Heart left ventricle (tissue), 16 donors: ENCODE data around the gene SLC22A13. TPM values are rescaled to one million over a fixed set of nuclear protein-coding genes. Genes with fewer than 3 reads are reported as not detected.

Experiments
- ATAC-seq, 4 donors: fragments of 200-7000 bp; cut with Tn5 transposase; one replicate each; pipeline ENCODE4 v1.9.1; 2020 to 2022; ENCODE audit warnings: moderate library complexity in 4 of 4, mild to moderate bottlenecking in 3 of 4, moderate number of reproducible peaks in 1 of 4
- DNase-seq, 5 donors: peaks; one replicate each; pipeline ENCODE4 v3.0.0-alpha.2; 2020
- H3K27ac ChIP-seq, 12 donors: fragments of 200-600 bp; sonication (generic) in 4 of 12; one replicate each; pipeline versions ENCODE4 v1.5.0 to v1.8.0; 2016 to 2022; ENCODE audit warnings: mild to moderate bottlenecking in 2 of 12
- H3K27me3 ChIP-seq, 9 donors: fragments of 200-600 bp; sonication (generic) in 2 of 9; one replicate each; pipeline versions ENCODE4 v1.5.1 to v1.8.0; 2016 to 2022; ENCODE audit warnings: mild to moderate bottlenecking in 3 of 9
- H3K36me3 ChIP-seq, 9 donors: fragments of 200-600 bp; sonication (generic) in 2 of 9; one replicate each; pipeline versions ENCODE4 v1.5.0 to v1.8.0; 2018 to 2022; ENCODE audit warnings: mild to moderate bottlenecking in 2 of 9
- H3K4me1 ChIP-seq, 12 donors: fragments of 200-600 bp; sonication (generic) in 4 of 12; one replicate each; pipeline versions ENCODE4 v1.5.0 to v1.8.0; 2016 to 2022; ENCODE audit warnings: mild to moderate bottlenecking in 3 of 12
- H3K4me3 ChIP-seq, 12 donors: fragments of 200-600 bp; sonication (generic) in 4 of 12; one replicate each; pipeline versions ENCODE4 v1.5.0 to v1.8.0; 2017 to 2022; ENCODE audit warnings: mild to moderate bottlenecking in 9 of 12, moderate library complexity in 4 of 12
- H3K9me3 ChIP-seq, 12 donors: fragments of 200-600 bp; sonication (generic) in 4 of 12; one replicate each; pipeline versions ENCODE4 v1.5.0 to v1.8.0; 2016 to 2022; ENCODE audit warnings: mild to moderate bottlenecking in 1 of 12
- CTCF ChIP-seq, 12 donors: fragments of 200-600 bp; sonication (generic) in 4 of 12; IDR thresholded peaks; one replicate each; pipeline versions ENCODE4 v1.5.0 to v1.8.0; 2018 to 2022; ENCODE audit warnings: antibody characterized with exemption in 12 of 12, mild to moderate bottlenecking in 5 of 12
- POLR2A ChIP-seq, 2 donors: fragments of 450-650 bp; IDR thresholded peaks; one replicate each; pipeline ENCODE4 v1.6.1; 2017; ENCODE audit warnings: antibody characterized with exemption in 2 of 2, mild to moderate bottlenecking in 2 of 2, moderate library complexity in 2 of 2
- WGBS, 4 donors: extraction: QIAGEN DNeasy Blood & Tissue Kit in 2 of 4; methylation state at CpG; one replicate each; pipeline versions ENCODE4 v1.1.5 to v1.1.7; 2013 to 2018; 5-methylcytosine and 5-hydroxymethylcytosine counted together
- intact Hi-C, 10 donors: fragments of 100-400 bp; cut with DNase I; formaldehyde crosslinking; loops; one replicate each; pipeline versions ENCODE4 v1.11.1 to v1.14.2; 2022
- polyA plus RNA-seq, 2 donors: library from polyadenylated mRNA; stranded (reverse); fragments of 200-250 nt; gene quantifications; one replicate each; pipeline ENCODE4 v1.2.3, GENCODE V29; 2013
- total RNA-seq, 9 donors: library from RNA; depleted of rRNA in 2 of 9; stranded (reverse); fragments of >200 nt in 2 of 9; fragmentation: NEBNext Ultra II Directional in 3 of 9; extraction: Animal tissue kit (Norgen Biotek cat#: 25700) in 3 of 9; gene quantifications; one replicate each; pipeline versions ENCODE4 v1.1.0 to v1.2.4, GENCODE V29; 2016 to 2023
- donor health status: ischemic (EF 13 %, LVEDD 7.1; RV severe dilation, severe dysfunction).
- donor health status: healthy with polysubstance abuse.
- donor health status: DM: no; HTN: yes; CAD: no.
- donor health status: DM: no; HTN: no; CAD: no.
- donor health status: ischemic (EF 25% LVEDD 6.9; RV normal size, moderate dysfunction).
- donor health status: ischemic (EF 25% LVEDD 5.7; RV mildly dilated, moderate dysfunction).
- donor health status: healthy.
- donor health status: DM: yes; HTN: yes; CAD: no.
- donor health status: ischemic (EF 35%, LVEDD 5.7; RV mildly dilated, moderate dysfunction).
- donor health status: nonischemic (EF 11% LVEDD 7.7; RV severe dilation, severe dysfunction).
- donor health status: DM: yes; HTN: yes; CAD: no.
- donor health status: PGD.
- donor health status: ischemic (EF 29% LVEDD 5.4; RV normal size, mild dysfunction).
- donor health status: nonischemic (EF 23%, LVEDD 6.1; RV moderate dilation, normal function).

SLC22A13 gene
- total and polyA plus RNA-seq, 11 donors = 0.07 to 0.24 (median 0.13) TPM; not detected in 5

DNA sequence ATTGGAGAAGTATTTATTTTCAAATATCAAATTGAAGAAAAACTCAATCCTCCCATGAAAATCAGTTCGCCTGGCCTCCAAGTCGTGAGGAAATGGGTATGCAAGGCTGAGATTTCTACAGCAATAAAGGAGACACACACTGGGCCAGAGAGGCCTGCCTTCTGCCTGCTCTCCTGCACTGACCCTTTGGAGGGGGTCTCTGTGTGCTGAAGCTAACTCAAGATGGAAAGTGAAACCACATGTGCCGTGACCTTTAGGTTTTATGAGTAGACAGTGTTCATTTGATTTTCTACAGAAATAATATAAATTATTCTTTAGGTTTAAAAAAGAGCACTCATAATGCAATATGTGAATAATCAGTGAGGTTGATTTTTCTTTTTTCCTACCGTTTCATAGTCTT lies 11.9 kb upstream of the SLC22A13 start:
- ATAC-seq = no peak
- no peaks in the 10 kb centered on the region for H3K4me1 ChIP-seq
- no peak overlapping the region for H3K4me3 ChIP-seq
- H3K27me3 ChIP-seq = no peaks in the 10 kb centered on the region
- H3K36me3 ChIP-seq = peaks cover 0 to 72% (median 58%) of the 10 kb centered on the region in 9 donors
- H3K27ac ChIP-seq = no peak overlapping the region
- TF ChIP-seq CTCF (IDR thresholded peaks at IDR 0.05) (no peak), POLR2A (IDR thresholded peaks at IDR 0.05) (no peak)
- intact Hi-C loops = loop anchor here in 2 of 10 donors (10.0 kb wide), 1 partner anchor 221 kb away; no protein-coding TSS in a partner anchor
- no peaks in the 10 kb centered on the region for H3K9me3 ChIP-seq
- 92 to 98% (median 97%) methylated on average over 4 of the region's 4 CpGs for WGBS, 4 donors
- DNase-seq = no peak

DNA sequence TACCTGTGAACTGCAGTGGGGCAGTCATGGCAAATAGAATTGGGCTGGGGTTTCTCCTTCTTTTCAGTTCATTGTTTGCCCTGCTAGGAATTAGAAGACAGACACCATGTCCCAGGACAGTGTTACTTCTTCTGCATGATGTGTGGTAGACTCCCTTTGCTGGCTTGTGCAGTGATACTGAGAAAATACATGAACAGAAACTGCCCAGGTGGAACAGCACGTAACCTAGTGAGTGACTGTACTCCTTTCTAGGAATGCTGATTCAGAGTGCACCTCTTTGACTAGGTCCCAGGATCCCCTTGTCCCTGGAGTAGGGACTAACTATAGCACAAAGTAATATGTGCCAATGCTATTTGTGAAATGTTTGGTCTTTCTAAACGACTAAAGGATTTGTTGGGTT lies 10.7 kb upstream of the SLC22A13 start:
- no peaks in the 10 kb centered on the region for H3K4me1 ChIP-seq
- H3K4me3 ChIP-seq = no peak overlapping the region
- ATAC-seq (no peak), DNase-seq (no peak)
- no peak overlapping the region for H3K27ac ChIP-seq
- WGBS, 4 donors = 72 to 93% (median 81%) methylated on average over 2 of the region's 2 CpGs
- no peaks in the 10 kb centered on the region for H3K27me3 ChIP-seq
- TF ChIP-seq POLR2A (IDR thresholded peaks at IDR 0.05) = no peak
- no peak for TF ChIP-seq CTCF (IDR thresholded peaks at IDR 0.05)
- no peaks in the 10 kb centered on the region for H3K9me3 ChIP-seq
- peaks cover 0 to 61% (median 47%) of the 10 kb centered on the region in 9 donors for H3K36me3 ChIP-seq
- intact Hi-C loops = loop anchor here in 2 of 10 donors (10.0 kb wide), 1 partner anchor 220 kb away; no protein-coding TSS in a partner anchor

GRCh38 chr3:38255627-38256026 lies 10.0 kb upstream of the SLC22A13 start:
- intact Hi-C loops = loop anchor here in 2 of 10 donors (10.0 kb wide), 1 partner anchor 219 kb away; no protein-coding TSS in a partner anchor
- WGBS, 4 donors = 68 to 82% (median 78%) methylated on average over 1 of the region's 1 CpG
- Histone ChIP-seq H3K27ac (no peak overlapping the region), H3K4me1 (no peaks in the 10 kb centered on the region), H3K9me3 (no peaks in the 10 kb centered on the region), H3K4me3 (no peak overlapping the region), H3K36me3 (peaks cover 0 to 53% (median 40%) of the 10 kb centered on the region in 9 donors), H3K27me3 (no peaks in the 10 kb centered on the region)
- no peak for ATAC-seq
- no peak for DNase-seq
- no peak for TF ChIP-seq POLR2A (IDR thresholded peaks at IDR 0.05)
- TF ChIP-seq CTCF (IDR thresholded peaks at IDR 0.05) = no peak

GRCh38 chr3:38257583-38257982 lies 8.0 kb upstream of the SLC22A13 start:
- H3K27me3 ChIP-seq = no peaks in the 10 kb centered on the region
- DNase-seq (no peak), ATAC-seq (no peak)
- 82 to 96% (median 87%) methylated on average over 1 of the region's 1 CpG for WGBS, 4 donors
- no peaks in the 10 kb centered on the region for H3K4me1 ChIP-seq
- no peak overlapping the region for H3K27ac ChIP-seq
- intact Hi-C loops = loop anchor here in 2 of 10 donors (10.0 kb wide), 1 partner anchor 217 kb away; no protein-coding TSS in a partner anchor
- TF ChIP-seq CTCF (IDR thresholded peaks at IDR 0.05) = no peak
- no peak for TF ChIP-seq POLR2A (IDR thresholded peaks at IDR 0.05)
- peaks cover 0 to 34% (median 23%) of the 10 kb centered on the region in 9 donors for H3K36me3 ChIP-seq
- H3K4me3 ChIP-seq = no peak overlapping the region
- H3K9me3 ChIP-seq = no peaks in the 10 kb centered on the region
